Natural killer cell (primary cell): ENCODE results near the gene SPOP. TPM values are rescaled to one million over a fixed set of nuclear protein-coding genes. Genes with fewer than 3 reads are reported as not detected.

Experiments
- ATAC-seq, 3 donors: fragments of 150-1000 bp in 2 of 3; fragments of 200-7000 bp in 1 of 3; cut with Tn5 transposase; 1 replicate in 1 of 3; 2 replicates in 2 of 3; pipeline ENCODE4 v1.10.0; 2021; ENCODE audit warnings: mild to moderate bottlenecking in 2 of 3, moderate library complexity in 2 of 3
- DNase-seq, 2 donors: peaks; one replicate each; pipeline versions ENCODE4 v3.0.0 to v3.0.0-alpha.2; 2013 to 2021; ENCODE audit warnings: mixed read lengths in 1 of 2
- H3K27ac ChIP-seq: one replicate; pipeline ENCODE4 v1.5.1; 2013; ENCODE audit warnings: mild to moderate bottlenecking, low read length
- H3K27me3 ChIP-seq: one replicate; pipeline ENCODE4 v1.6.1; 2013; ENCODE audit warnings: low read length; ENCODE audit not compliant: control insufficient read depth, insufficient read depth
- H3K36me3 ChIP-seq: one replicate; pipeline ENCODE4 v1.6.1; 2013; ENCODE audit warnings: low read length; ENCODE audit not compliant: control insufficient read depth, insufficient read depth
- H3K4me1 ChIP-seq: one replicate; pipeline ENCODE4 v1.6.1; 2013; ENCODE audit warnings: low read length; ENCODE audit not compliant: control insufficient read depth, insufficient read depth
- H3K4me3 ChIP-seq: one replicate; pipeline ENCODE4 v1.5.1; 2013; ENCODE audit warnings: low read length
- H3K9me3 ChIP-seq: one replicate; pipeline ENCODE4 v1.6.1; 2013; ENCODE audit warnings: low read length; ENCODE audit not compliant: control insufficient read depth, insufficient read depth
- H3K27ac Mint-ChIP-seq, 2 donors: one replicate each; pipeline ENCODE4 v1.8.0; 2022; ENCODE audit warnings: mild to moderate bottlenecking in 2 of 2, mixed read lengths in 2 of 2, moderate library complexity in 1 of 2
- H3K27me3 Mint-ChIP-seq, 2 donors: one replicate each; pipeline ENCODE4 v1.8.0; 2022; ENCODE audit warnings: low read depth in 2 of 2, mixed read lengths in 2 of 2
- H3K36me3 Mint-ChIP-seq: one replicate; pipeline ENCODE4 v1.8.0; 2022; ENCODE audit warnings: mixed read lengths
- H3K4me1 Mint-ChIP-seq, 2 donors: one replicate each; pipeline ENCODE4 v1.8.0; 2022; ENCODE audit warnings: mixed read lengths in 2 of 2
- H3K4me3 Mint-ChIP-seq: one replicate; pipeline ENCODE4 v1.8.0; 2022; ENCODE audit warnings: mild to moderate bottlenecking, moderate library complexity, mixed read lengths
- H3K9me3 Mint-ChIP-seq, 2 donors: one replicate each; pipeline ENCODE4 v1.8.0; 2022; ENCODE audit warnings: mixed read lengths in 2 of 2
- CTCF ChIP-seq: fragments of 200-600 bp; IDR thresholded peaks from one replicate; pipeline ENCODE4 v1.8.0; 2022; ENCODE audit warnings: antibody characterized with exemption
- WGBS: methylation state at CpG from one replicate; pipeline ENCODE4 v1.1.7; 2013; ENCODE audit warnings: missing lambda C conversion rate; ENCODE audit not compliant: insufficient coverage; 5-methylcytosine and 5-hydroxymethylcytosine counted together
- intact Hi-C: fragments of 100-400 bp; cut with micrococcal nuclease; formaldehyde crosslinking; loops from one replicate; pipeline ENCODE4 v1.14.2; 2022
- total RNA-seq, 4 donors: library from RNA; stranded (reverse); fragments of 120-200 nt in 1 of 4; gene quantifications; one replicate each; pipeline versions ENCODE4 v1.2.3 to v1.2.4, GENCODE V29; 2013 to 2022

Gene SPOP
- total RNA-seq, 3 donors from 2014 or later (not counting 1 experiment from before 2014, with no cell fraction given), result 45.4 to 56.5 (median 54.7) TPM

- no peaks in the 10 kb centered on the region for H3K36me3 ChIP-seq
- DNase-seq (no peak), ATAC-seq (no peak)
- Mint-ChIP-seq H3K9me3 (no peaks in the 10 kb centered on the region), H3K4me1 (peaks cover 22 to 26% of the 10 kb centered on the region in 2 donors), H3K27me3 (no peaks in the 10 kb centered on the region), H3K4me3 (no peak overlapping the region), H3K36me3 (no peaks in the 10 kb centered on the region), H3K27ac (no peak overlapping the region)
- WGBS, result 98% methylated on average over 5 of the region's 5 CpGs
- H3K4me1 ChIP-seq, result no peaks in the 10 kb centered on the region
- intact Hi-C loops, result no loop called here
- no peaks in the 10 kb centered on the region for H3K9me3 ChIP-seq
- no peak for TF ChIP-seq CTCF
- H3K4me3 ChIP-seq, result no peak overlapping the region
- H3K27me3 ChIP-seq, result no peaks in the 10 kb centered on the region
- H3K27ac ChIP-seq, result no peak overlapping the region
These were observed 39.1 kb downstream of the SPOP start for GRCh38 chr17:49638818-49639217.

GRCh38 chr17:49637739-49638138 is 40.2 kb downstream of the SPOP start:
- H3K9me3 Mint-ChIP-seq, result no peaks in the 10 kb centered on the region
- no peak overlapping the region for H3K4me3 Mint-ChIP-seq
- H3K4me1 Mint-ChIP-seq, result peaks cover 21 to 23% of the 10 kb centered on the region in 2 donors
- H3K27ac Mint-ChIP-seq, result no peak overlapping the region
- H3K27me3 Mint-ChIP-seq, result no peaks in the 10 kb centered on the region
- intact Hi-C loops, result no loop called here
- no peak for TF ChIP-seq CTCF
- Histone ChIP-seq H3K4me3 (no peak overlapping the region), H3K27me3 (no peaks in the 10 kb centered on the region), H3K27ac (no peak overlapping the region), H3K9me3 (no peaks in the 10 kb centered on the region), H3K36me3 (peaks cover 4% of the 10 kb centered on the region), H3K4me1 (no peaks in the 10 kb centered on the region)
- 100% methylated on average over 1 of the region's 1 CpG for WGBS
- no peak for ATAC-seq
- no peaks in the 10 kb centered on the region for H3K36me3 Mint-ChIP-seq
- no peak for DNase-seq

GRCh38 chr17:49637050-49637449 is 40.8 kb downstream of the SPOP start:
- DNase-seq (no peak), ATAC-seq (no peak)
- Mint-ChIP-seq H3K4me3 (no peak overlapping the region), H3K27me3 (no peaks in the 10 kb centered on the region), H3K9me3 (no peaks in the 10 kb centered on the region), H3K27ac (no peak overlapping the region), H3K36me3 (no peaks in the 10 kb centered on the region), H3K4me1 (peaks cover 17 to 18% of the 10 kb centered on the region in 2 donors)
- no peak for TF ChIP-seq CTCF
- intact Hi-C loops, result no loop called here
- 95% methylated on average over 7 of the region's 7 CpGs for WGBS
- H3K36me3 ChIP-seq, result peaks cover 4% of the 10 kb centered on the region
- H3K9me3 ChIP-seq, result no peaks in the 10 kb centered on the region
- no peak overlapping the region for H3K4me3 ChIP-seq
- H3K4me1 ChIP-seq, result no peaks in the 10 kb centered on the region
- no peak overlapping the region for H3K27ac ChIP-seq
- no peaks in the 10 kb centered on the region for H3K27me3 ChIP-seq

GRCh38 chr17:49635121-49635520 is 42.8 kb downstream of the SPOP start:
- Mint-ChIP-seq H3K9me3 (no peaks in the 10 kb centered on the region), H3K27ac (no peak overlapping the region), H3K36me3 (no peaks in the 10 kb centered on the region), H3K27me3 (no peaks in the 10 kb centered on the region), H3K4me1 (peaks cover 11 to 17% of the 10 kb centered on the region in 2 donors), H3K4me3 (no peak overlapping the region)
- H3K4me1 ChIP-seq, result no peaks in the 10 kb centered on the region
- ATAC-seq, result no peak
- H3K9me3 ChIP-seq, result no peaks in the 10 kb centered on the region
- WGBS, result no CpG with 5 or more reads among the region's 1 CpG
- intact Hi-C loops, result no loop called here
- DNase-seq, result no peak
- no peak overlapping the region for H3K4me3 ChIP-seq
- H3K36me3 ChIP-seq, result peaks cover 4% of the 10 kb centered on the region
- no peak overlapping the region for H3K27ac ChIP-seq
- no peak for TF ChIP-seq CTCF
- no peaks in the 10 kb centered on the region for H3K27me3 ChIP-seq
